Left cardiac atrium (tissue), 4 donors: Measurements from ENCODE around the gene CLECL1. TPM values are rescaled to one million over a fixed set of nuclear protein-coding genes. Genes with fewer than 3 reads are reported as not detected.
A peak's percentile ranks its signal among the peaks of the same experiment; 100 is the strongest.
"Not testable (repeated sequence)": the region's sequence is repeated elsewhere in the genome, so short reads cannot be mapped to it uniquely, and the experiment has no call there.

Experiments
- ATAC-seq, 2 donors: fragments of 200-7000 bp; cut with Tn5 transposase; one replicate each; pipeline ENCODE4 v1.9.1; 2020; ENCODE audit warnings: mild to moderate bottlenecking in 2 of 2, moderate library complexity in 2 of 2
- DNase-seq: peaks from one replicate; pipeline ENCODE4 v3.0.0-alpha.2; 2020
- intact Hi-C, 2 donors: fragments of 100-400 bp; cut with DNase I; formaldehyde crosslinking; loops; one replicate each; pipeline versions ENCODE4 v1.14.1 to v1.15.1; 2022 to 2023
- total RNA-seq, 2 donors: library from RNA; stranded (reverse); fragmentation: NEBNext Ultra II Directional; extraction: Animal tissue kit (Norgen Biotek cat#: 25700); gene quantifications; one replicate each; pipeline ENCODE4 v1.2.1, GENCODE V29; 2021
- donor health status: DM: no; HTN: yes; CAD: no.
- donor health status: DM: no; HTN: yes; CAD: no; lungs with severe emphysema.
- donor health status: DM: yes; HTN: yes; CAD: no.
- donor health status: Dilated cardiomyopathy.

CLECL1 gene
- total RNA-seq, 2 donors from 2014 or later: 1.2 TPM; not detected in 1

GRCh38 chr12:9702255-9702654, 30.6 kb downstream of the CLECL1 start:
- intact Hi-C loops: loop anchor here in 1 of 2 donors (5.0 kb wide), 1 partner anchor 55 kb away; no protein-coding TSS in a partner anchor
- DNase-seq (no peak), ATAC-seq (no peak)

- DNase-seq (no peak), ATAC-seq (no peak)
- intact Hi-C loops: loop anchor here in 1 of 2 donors (5.0 kb wide), 1 partner anchor 54 kb away; no protein-coding TSS in a partner anchor
These were observed 31.3 kb downstream of the CLECL1 start for GRCh38 chr12:9701380-9702154.

GRCh38 chr12:9700606-9700956, 32.3 kb downstream of the CLECL1 start:
- intact Hi-C loops: loop anchor here in 1 of 2 donors (5.0 kb wide), 1 partner anchor 53 kb away; no protein-coding TSS in a partner anchor
- ATAC-seq: peak; percentile 39 to 48
- no peak for DNase-seq

GRCh38 chr12:9699898-9700605, 32.8 kb downstream of the CLECL1 start:
- DNase-seq (no peak), ATAC-seq (peak; percentile 60 to 70)
- intact Hi-C loops: loop anchor here in 1 of 2 donors (5.0 kb wide), 1 partner anchor 53 kb away; no protein-coding TSS in a partner anchor

- peak; percentile 67 to 82 for ATAC-seq
- intact Hi-C loops: no loop called here
- DNase-seq: no peak
These were observed 33.5 kb downstream of the CLECL1 start for GRCh38 chr12:9699269-9699897.

- ATAC-seq: no peak
- intact Hi-C loops: no loop called here
- DNase-seq: no peak
These were observed 34.2 kb downstream of the CLECL1 start for GRCh38 chr12:9698681-9699080.

- intact Hi-C loops: loop anchor here in 1 of 2 donors (2.0 kb wide), 1 partner anchor 39 kb away; no protein-coding TSS in a partner anchor
- DNase-seq (no peak), ATAC-seq (no peak)
These were observed 35.3 kb downstream of the CLECL1 start for GRCh38 chr12:9697619-9698018.

GRCh38 chr12:9695661-9696060, 37.2 kb downstream of the CLECL1 start:
- DNase-seq, ATAC-seq: not testable (repeated sequence)
- intact Hi-C loops: loop anchor here in 1 of 2 donors (2.0 kb wide), 1 partner anchor 41 kb away; no protein-coding TSS in a partner anchor

GRCh38 chr12:9695150-9695549, 37.7 kb downstream of the CLECL1 start:
- ATAC-seq, intact Hi-C loops, DNase-seq: not testable (repeated sequence)

GRCh38 chr12:9694241-9694640, 38.7 kb downstream of the CLECL1 start:
- DNase-seq: no peak
- ATAC-seq: no peak
- intact Hi-C loops: no loop called here

GRCh38 chr12:9692909-9693308, 40.0 kb downstream of the CLECL1 start:
- DNase-seq: no peak
- intact Hi-C loops: no loop called here
- ATAC-seq: no peak

- intact Hi-C loops: no loop called here
- DNase-seq: no peak
- no peak for ATAC-seq
These were observed 45.7 kb downstream of the CLECL1 start for GRCh38 chr12:9687228-9687627.

GRCh38 chr12:9685915-9686314, 47.0 kb downstream of the CLECL1 start:
- ATAC-seq (no peak), DNase-seq (no peak)
- intact Hi-C loops: no loop called here

- ATAC-seq, intact Hi-C loops, DNase-seq: not testable (repeated sequence)
These were observed 47.5 kb downstream of the CLECL1 start for GRCh38 chr12:9685366-9685765.

- ATAC-seq, intact Hi-C loops, DNase-seq: not testable (repeated sequence)
These were observed 49.9 kb downstream of the CLECL1 start for GRCh38 chr12:9682949-9683348.

- DNase-seq, ATAC-seq, intact Hi-C loops: not testable (repeated sequence)
These were observed 50.4 kb downstream of the CLECL1 start for GRCh38 chr12:9682508-9682907.

GRCh38 chr12:9674226-9674590, 58.7 kb downstream of the CLECL1 start:
- ATAC-seq (peak; percentile 4 to 14), DNase-seq (no peak)
- intact Hi-C loops: no loop called here

GRCh38 chr12:9673404-9674225, 59.3 kb downstream of the CLECL1 start:
- DNase-seq (peak; percentile 64), ATAC-seq (peak; percentile 93 to 96)
- intact Hi-C loops: no loop called here
